ENCODE data around the gene ZWILCH.

GRCh38 chr15:66569461-66570137 is 64.5 kb downstream of the ZWILCH start:
- no peak for TF ChIP-seq CTCF (IDR thresholded peaks at IDR 0.05; ENCODE audit: low read length)
- no peak for TF ChIP-seq EZH2 (IDR thresholded peaks at IDR 0.05; ENCODE audit: borderline replicate concordance, low read length)

Measured in OCI-LY1 (cell line).